22Rv1 (cell line): ENCODE results near the gene PFKFB4.

Source experiments
- CTCF ChIP-seq: fragments of 450-650 bp; IDR thresholded peaks from 2 replicates; pipeline ENCODE4 v1.5.1; 2017; ENCODE audit warnings: mild to moderate bottlenecking
- ZFX ChIP-seq: fragments of 450-650 bp; IDR thresholded peaks from 2 replicates; pipeline ENCODE4 v1.6.1; 2017; ENCODE audit warnings: antibody characterized with exemption, borderline replicate concordance

- no peak for TF ChIP-seq CTCF
- TF ChIP-seq ZFX = no peak
Measured at GRCh38 chr3:48597408-48597800, 40.8 kb upstream of the PFKFB4 start.
